SIG-M5 treated with dmso at 0.1 percent for 504 hours (cell line): ENCODE results near the gene LYPD3.
A peak's percentile ranks its signal among the peaks of the same experiment; 100 is the strongest.
"Not testable (repeated sequence)": the region's sequence is repeated elsewhere in the genome, so short reads cannot be mapped to it uniquely, and the experiment has no call there.

Experiments
- DNase-seq: peaks from one replicate; lab custom pipeline; 2025; ENCODE audit not compliant: unreplicated experiment; lab: John Stamatoyannopoulos, UW

LYPD3 gene

DNA sequence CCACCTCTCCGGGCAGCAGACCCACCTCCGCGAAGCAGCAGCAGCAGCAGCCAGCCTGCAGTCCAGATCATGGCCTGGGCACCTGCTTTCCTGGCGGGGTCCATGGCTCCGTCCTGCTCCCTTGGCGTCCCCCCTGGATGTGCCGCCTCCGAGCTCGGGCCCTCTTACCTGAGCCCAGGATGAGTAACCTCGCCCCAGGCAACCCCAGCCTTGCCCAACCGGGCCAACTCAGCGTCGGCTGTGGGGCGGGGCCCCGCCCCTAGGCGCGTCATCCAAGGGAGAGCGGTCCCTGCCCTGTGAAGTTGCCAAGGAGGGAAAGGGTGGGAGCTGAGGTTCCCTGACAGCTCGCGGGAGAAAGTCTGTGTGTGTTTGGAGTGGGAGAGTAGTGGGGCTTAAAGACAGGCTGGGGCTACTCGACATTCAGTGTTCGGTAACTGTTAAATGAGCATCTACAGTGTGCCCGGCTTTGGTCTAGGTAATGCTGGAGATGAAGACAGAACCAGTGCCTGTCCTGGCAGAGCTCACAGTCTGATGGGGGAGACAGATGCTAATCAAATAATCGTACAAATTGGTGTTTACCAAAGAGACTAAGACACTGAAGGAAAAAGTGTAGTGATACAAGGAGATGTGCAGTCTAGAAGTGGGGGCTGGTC is at the start of gene LYPD3:
Gene LYPD3 (minus strand): TSS at position 141 of the 653 bp plus-strand sequence. CDS start 37 bp downstream, at position 104.
- DNase-seq: peak; percentile 44

- DNase-seq: not testable (repeated sequence)
These were observed 47.0 kb upstream of the LYPD3 start for GRCh38 chr19:43512399-43512798.

- no peak for DNase-seq
These were observed 45.9 kb upstream of the LYPD3 start for GRCh38 chr19:43511324-43511723.

DNA sequence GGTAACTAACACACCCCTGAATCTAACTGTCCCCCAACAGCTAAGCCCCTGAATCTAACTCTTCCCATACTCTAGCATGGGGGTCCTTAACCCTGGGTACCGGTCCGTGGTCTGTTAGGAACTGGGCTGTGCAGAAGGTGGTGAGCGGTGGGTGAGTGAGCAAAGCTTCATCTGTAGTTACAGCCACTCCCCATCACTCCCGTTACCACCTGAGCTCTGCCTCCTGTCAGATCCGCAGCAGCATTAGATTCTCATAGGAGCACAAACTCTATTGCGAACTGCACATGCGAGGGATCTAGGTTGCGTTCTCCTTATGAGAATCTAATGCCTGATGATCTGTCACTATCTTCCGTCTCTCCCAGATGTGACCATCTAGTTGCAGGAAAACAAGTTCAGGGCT is 45.3 kb upstream of the LYPD3 start:
- no peak for DNase-seq

DNA sequence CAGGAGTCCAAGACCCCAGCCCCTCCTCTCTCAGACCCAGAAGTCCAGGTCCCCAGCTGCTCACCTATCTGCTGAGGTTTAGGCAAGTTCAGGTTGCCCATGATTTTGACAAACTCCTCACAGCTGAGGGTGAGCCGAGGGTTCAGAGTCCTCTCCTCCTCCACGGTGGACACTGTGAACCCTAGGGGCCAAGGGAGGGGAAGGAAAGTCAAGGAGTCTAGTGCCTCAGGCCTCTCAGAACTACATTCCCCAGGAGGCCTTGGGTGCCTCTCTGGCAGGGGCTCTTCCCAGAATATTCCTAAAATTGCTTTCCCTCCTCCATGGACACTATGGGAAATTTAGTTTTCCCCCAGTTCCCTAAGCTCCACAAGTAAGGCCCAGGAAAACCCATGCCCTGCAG is 42.5 kb upstream of the LYPD3 start:
- DNase-seq: no peak

GRCh38 chr19:43506629-43507028 is 41.2 kb upstream of the LYPD3 start:
- no peak for DNase-seq

GRCh38 chr19:43505941-43506340 is 40.5 kb upstream of the LYPD3 start:
- DNase-seq: no peak

DNA sequence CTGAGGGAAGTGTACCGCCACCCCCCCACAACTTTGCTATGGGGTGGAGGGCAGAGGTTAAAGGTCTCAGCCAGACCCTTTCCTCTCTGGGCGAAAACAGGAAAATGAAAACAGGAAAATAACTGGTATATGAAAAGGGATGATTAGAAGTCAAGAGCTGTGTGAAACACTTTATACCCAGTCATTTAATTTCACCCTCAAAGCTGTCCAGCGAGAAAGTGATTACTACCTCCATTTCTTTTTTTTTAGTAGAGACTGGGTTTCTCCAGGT is 39.7 kb upstream of the LYPD3 start:
- DNase-seq: no peak

GRCh38 chr19:43504426-43505185 is 39.2 kb upstream of the LYPD3 start, which contains the start of gene PHLDB3:
Gene PHLDB3 (minus strand): TSS chr19:43504746. CDS start chr19:43504118, 628 bp downstream.
- DNase-seq: no peak

- DNase-seq: peak; percentile 92
These were observed 38.4 kb upstream of the LYPD3 start for GRCh38 chr19:43503501-43504425.

DNA sequence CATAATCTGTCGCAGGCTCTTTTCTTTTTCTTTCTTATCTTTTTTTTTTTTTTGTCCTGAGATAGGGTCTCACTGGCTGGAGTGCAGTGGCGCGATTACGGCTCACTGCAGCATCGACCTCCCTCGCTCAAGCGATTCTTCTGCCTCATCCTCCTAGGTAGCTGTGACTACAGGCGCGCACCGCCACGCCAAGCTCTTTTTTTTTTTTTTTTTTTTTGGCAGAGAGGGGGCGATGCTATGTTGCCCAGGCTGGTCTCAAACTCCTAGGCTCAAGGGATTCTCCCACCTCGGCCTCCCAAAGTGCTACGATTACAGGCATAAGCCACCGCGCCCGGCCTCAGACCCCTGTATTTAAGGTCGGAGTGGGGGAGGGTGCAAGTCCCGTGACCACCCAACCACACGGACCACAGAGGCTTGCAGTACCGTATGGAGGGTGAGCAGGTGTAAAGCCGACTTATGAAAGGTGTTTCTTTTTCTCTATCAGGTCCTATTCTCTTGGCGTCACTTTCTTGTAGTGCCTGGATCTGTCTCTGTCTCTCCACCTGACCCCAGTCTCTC is 37.1 kb upstream of the LYPD3 start:
- no peak for DNase-seq

DNA sequence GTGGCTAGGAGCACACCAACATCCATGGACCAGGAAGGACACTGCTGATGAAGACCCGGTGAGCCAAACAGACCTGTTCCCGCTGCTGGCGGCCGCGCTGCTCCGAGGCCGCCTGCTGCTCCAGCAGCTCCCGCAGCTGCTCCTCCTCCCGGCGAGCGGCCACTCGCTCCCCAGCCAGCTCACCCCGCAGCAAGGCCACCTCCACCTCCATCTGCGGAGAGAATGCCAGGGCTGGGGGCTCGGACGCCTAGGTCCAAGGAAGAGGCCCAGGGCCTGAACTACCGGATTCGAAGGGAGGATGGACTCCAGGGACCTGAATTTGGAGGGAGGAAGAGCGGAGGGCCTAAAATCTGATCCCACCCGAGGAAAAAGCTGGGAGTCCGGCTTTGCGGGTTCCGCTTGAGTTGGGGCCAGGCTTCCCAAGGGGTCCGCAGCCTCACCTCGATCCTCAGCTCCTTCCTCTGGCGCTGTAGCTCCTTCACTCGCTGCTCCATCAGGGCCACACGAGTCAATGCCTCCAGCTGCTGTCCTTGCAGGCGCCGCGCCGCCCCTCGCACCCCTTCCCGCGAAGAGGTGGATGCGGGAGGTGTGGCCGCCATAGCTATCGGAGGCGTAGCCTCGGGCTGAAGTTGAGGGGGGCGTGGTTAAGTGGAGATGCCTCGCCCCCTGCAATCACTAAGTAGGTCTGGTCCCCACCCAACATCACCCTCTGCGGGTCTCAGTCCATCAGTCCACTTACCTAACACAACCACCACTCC is 36.4 kb upstream of the LYPD3 start:
- no peak for DNase-seq

GRCh38 chr19:43499042-43499441 is 33.6 kb upstream of the LYPD3 start:
- DNase-seq: no peak

DNA sequence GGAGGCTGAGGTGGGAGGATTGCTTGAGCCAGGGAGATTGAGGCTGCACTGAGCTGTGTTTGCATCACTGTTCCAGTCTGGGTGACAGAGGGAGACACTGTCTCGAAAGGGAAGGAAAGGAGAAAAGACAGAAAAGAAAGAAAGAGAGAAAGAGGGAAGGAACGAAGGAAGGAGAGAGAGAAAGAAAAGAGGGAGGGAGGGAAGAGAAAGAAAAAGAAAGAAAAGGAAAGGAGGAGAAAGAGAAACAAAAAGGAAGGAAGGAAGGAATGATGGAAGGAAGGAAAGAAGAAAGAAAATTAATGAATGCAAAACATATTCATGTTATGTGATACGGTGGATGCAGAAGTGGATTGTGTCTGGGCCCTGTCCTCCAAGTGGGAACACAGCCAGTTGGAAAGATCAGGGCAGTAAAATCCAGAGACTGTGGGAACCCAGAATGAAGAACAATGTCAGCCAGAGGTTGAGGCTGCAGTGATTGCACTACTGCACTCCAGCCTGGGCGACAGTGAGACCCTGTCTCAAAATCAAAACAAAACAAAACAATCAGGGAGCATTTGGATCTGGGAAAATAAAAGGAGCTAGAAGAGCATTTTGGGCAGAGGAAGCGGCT is 32.9 kb upstream of the LYPD3 start:
- DNase-seq: no peak

DNA sequence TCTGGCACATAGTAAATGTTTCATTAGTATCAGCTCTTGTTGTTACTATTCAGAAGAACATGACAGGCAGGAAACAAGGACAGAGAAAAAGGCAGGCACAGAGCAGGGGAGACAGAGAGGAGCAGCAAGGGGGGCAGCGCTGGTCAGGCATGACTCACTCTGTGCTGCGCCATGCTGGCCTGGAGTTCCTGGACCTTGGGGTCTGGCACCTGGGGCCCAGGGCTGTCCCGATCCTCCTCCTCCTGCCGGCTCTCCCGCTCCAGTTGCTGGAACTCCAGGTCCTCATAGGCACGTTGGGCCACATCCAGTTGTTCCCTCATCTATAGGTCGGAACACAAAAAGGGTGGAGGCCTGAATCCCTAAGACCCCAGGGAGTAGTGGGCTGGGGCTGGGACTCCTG is 31.6 kb upstream of the LYPD3 start:
- no peak for DNase-seq

- DNase-seq: no peak
These were observed 29.7 kb upstream of the LYPD3 start for GRCh38 chr19:43495082-43495481.

GRCh38 chr19:43490759-43491158 is 25.4 kb upstream of the LYPD3 start:
- no peak for DNase-seq

DNA sequence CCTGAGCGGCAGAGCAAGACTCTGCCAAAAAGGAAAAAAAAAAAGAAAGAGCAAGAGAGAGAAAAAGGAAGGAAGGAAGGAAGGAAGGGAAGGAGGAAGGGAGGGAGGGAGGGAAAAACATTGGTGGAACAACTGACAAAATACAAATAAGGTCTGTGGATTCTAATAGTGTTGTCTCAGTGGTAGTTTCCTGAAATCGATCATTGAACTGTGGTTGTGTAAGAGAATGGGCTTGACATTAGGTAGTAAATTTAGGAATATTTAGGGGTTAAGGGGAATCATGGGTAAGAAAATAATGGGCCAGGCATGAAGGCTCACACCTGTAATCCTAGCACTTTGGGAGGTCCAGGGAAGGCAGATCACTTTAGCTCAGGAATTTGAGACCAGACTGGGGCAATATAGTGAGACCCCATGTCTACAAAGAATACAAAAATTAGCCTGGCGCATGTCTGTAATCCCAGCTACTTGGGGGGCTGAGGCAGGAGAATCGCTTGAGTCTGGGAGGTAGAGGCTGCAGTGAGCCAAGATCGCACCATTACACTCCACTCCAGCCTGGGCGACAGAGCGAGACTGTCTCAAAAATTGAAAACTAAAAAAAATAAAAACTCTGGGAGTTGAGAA is 24.7 kb upstream of the LYPD3 start:
- no peak for DNase-seq

GRCh38 chr19:43489310-43489709 is 23.9 kb upstream of the LYPD3 start:
- no peak for DNase-seq

- DNase-seq: no peak
These were observed 22.8 kb upstream of the LYPD3 start for GRCh38 chr19:43488179-43488578.
